Kidney (tissue), 14 donors: ENCODE data around the gene HNF4A. TPM values are rescaled to one million over a fixed set of nuclear protein-coding genes. Genes with fewer than 3 reads are reported as not detected.

Source experiments
- DNase-seq, 5 donors: peaks; one replicate each; pipeline ENCODE4 v3.0.0-alpha.2; 2013 to 2020
- FAIRE-seq: peaks from 2 replicates; lab custom pipeline; 2012; peaks lifted over from hg19 to GRCh38; lab: Jason Lieb, UNC
- H3K27ac ChIP-seq, 2 donors: one replicate each; pipeline ENCODE4 v1.7.0; 2013; ENCODE audit warnings: low read depth in 2 of 2, low read length in 2 of 2, inconsistent platforms in 1 of 2
- H3K27me3 ChIP-seq: one replicate; pipeline ENCODE4 v1.7.1; 2013; ENCODE audit warnings: low read length, inconsistent platforms; ENCODE audit not compliant: control insufficient read depth, insufficient read depth
- H3K36me3 ChIP-seq, 3 donors: one replicate each; pipeline versions ENCODE4 v1.7.0 to v1.7.1; 2013; ENCODE audit warnings: low read length in 3 of 3, control low read depth in 1 of 3, inconsistent platforms in 1 of 3; ENCODE audit not compliant: insufficient read depth in 3 of 3, control insufficient read depth in 2 of 3
- H3K4me1 ChIP-seq, 3 donors: one replicate each; pipeline versions ENCODE4 v1.7.0 to v1.7.1; 2013; ENCODE audit warnings: low read length in 3 of 3, inconsistent platforms in 1 of 3, low read depth in 1 of 3; ENCODE audit not compliant: control insufficient read depth in 2 of 3, insufficient read depth in 2 of 3
- H3K4me3 ChIP-seq, 3 donors: one replicate each; pipeline versions ENCODE4 v1.7.0 to v1.8.1; 2013; ENCODE audit warnings: low read length in 3 of 3, control low read depth in 1 of 3, inconsistent platforms in 1 of 3
- H3K9ac ChIP-seq, 3 donors: one replicate each; pipeline versions ENCODE4 v1.7.0 to v1.7.1; 2013; ENCODE audit warnings: low read length in 3 of 3, control low read depth in 1 of 3, inconsistent platforms in 1 of 3
- H3K9me3 ChIP-seq, 3 donors: one replicate each; pipeline versions ENCODE4 v1.7.0 to v1.7.1; 2013; ENCODE audit warnings: low read length in 3 of 3, control low read depth in 1 of 3, inconsistent platforms in 1 of 3; ENCODE audit not compliant: control insufficient read depth in 2 of 3, insufficient read depth in 1 of 3
- CTCF ChIP-seq: IDR thresholded peaks from 3 replicates; pipeline ENCODE4 v1.5.1; 2012; ENCODE audit warnings: mild to moderate bottlenecking, moderate library complexity, borderline replicate concordance; ENCODE audit not compliant: insufficient read depth; ENCODE audit errors: extremely low read depth
- intact Hi-C: fragments of 100-400 bp; cut with DNase I; formaldehyde crosslinking; loops from one replicate; pipeline ENCODE4 v1.11.1; 2022
- polyA plus RNA-seq: library from polyadenylated mRNA; stranded (reverse); fragments of 350-450 nt; fragmentation: Illumina TruSeq; extraction: RNeasy Lipid Tissue Mini Kit (QIAGEN cat#74804); gene quantifications from one replicate; pipeline ENCODE4 v1.2.3, GENCODE V29; 2014; ENCODE audit warnings: low read depth, low replicate concordance; ENCODE audit not compliant: insufficient read depth
- total RNA-seq: library from RNA; stranded (reverse); fragmentation: NEBNext Ultra II Directional; extraction: Animal tissue kit (Norgen Biotek cat#: 25700); gene quantifications from one replicate; pipeline ENCODE4 v1.2.1, GENCODE V29; 2021
- donor health status: control.
- donor health status: control.
- donor health status: control.
- donor health status: control.
- donor health status: control.
- donor health status: DM: yes; HTN: yes; CAD: no.
- donor health status: Normal renal cell carcinoma (clear cell type).

The HNF4A gene
- total and polyA plus RNA-seq, 2 donors from 2014 or later, result 26.0 to 42.1 TPM

- peak overlapping the region; percentile 23 to 48 for H3K27ac ChIP-seq
- no peak for DNase-seq
- FAIRE-seq, result no peak
- H3K36me3 ChIP-seq, result peaks cover 0 to 33% (median 6%) of the 10 kb centered on the region in 3 donors
- H3K27me3 ChIP-seq, result no peaks in the 10 kb centered on the region
- H3K4me1 ChIP-seq, result peaks cover 0 to 16% (median 9%) of the 10 kb centered on the region in 3 donors
- no peak for TF ChIP-seq CTCF
- intact Hi-C loops, result no loop called here
- no peak overlapping the region for H3K4me3 ChIP-seq
- H3K9me3 ChIP-seq, result no peaks in the 10 kb centered on the region
- H3K9ac ChIP-seq, result no peak overlapping the region
Measured at GRCh38 chr20:44418069-44418905, 62.8 kb downstream of the HNF4A start.

GRCh38 chr20:44419131-44419844 is 63.8 kb downstream of the HNF4A start:
- no peak for TF ChIP-seq CTCF
- DNase-seq, result no peak

GRCh38 chr20:44420497-44420896 is 65.0 kb downstream of the HNF4A start:
- Histone ChIP-seq H3K4me1 (peaks cover 0 to 6% (median 5%) of the 10 kb centered on the region in 3 donors), H3K9ac (no peak overlapping the region), H3K9me3 (no peaks in the 10 kb centered on the region), H3K36me3 (peaks cover 0 to 41% (median 10%) of the 10 kb centered on the region in 3 donors), H3K4me3 (no peak overlapping the region), H3K27ac (no peak overlapping the region), H3K27me3 (no peaks in the 10 kb centered on the region)
- no peak for TF ChIP-seq CTCF
- intact Hi-C loops, result no loop called here
- FAIRE-seq (no peak), DNase-seq (no peak)

More at GRCh38 chr20:44419131-44419844, 63.8 kb downstream of the HNF4A start:
- Histone ChIP-seq H3K4me3 (no peak overlapping the region), H3K4me1 (peaks cover 0 to 14% (median 5%) of the 10 kb centered on the region in 3 donors), H3K36me3 (peaks cover 0 to 38% (median 9%) of the 10 kb centered on the region in 3 donors), H3K27me3 (no peaks in the 10 kb centered on the region), H3K9me3 (no peaks in the 10 kb centered on the region), H3K27ac (no peak overlapping the region), H3K9ac (no peak overlapping the region)
- no peak for FAIRE-seq
- intact Hi-C loops, result no loop called here
